HepG2 (cell line): ENCODE data around the gene CACTIN. TPM values are rescaled to one million over a fixed set of nuclear protein-coding genes. Genes with fewer than 3 reads are reported as not detected.

Experiments
- ADNP ChIP-seq: sonication (generic); formaldehyde crosslinking; IDR thresholded peaks from 2 replicates; pipeline ENCODE4 v1.4.0; 2020; ENCODE audit warnings: missing genetic modification reagents
- SCMH1 ChIP-seq: sonication (generic); formaldehyde crosslinking; IDR thresholded peaks from 2 replicates; pipeline ENCODE4 v1.9.0; 2021; ENCODE audit warnings: missing genetic modification reagents, mild to moderate bottlenecking, borderline replicate concordance
- SMARCC2 ChIP-seq: fragments of 450-650 bp; IDR thresholded peaks from 2 replicates; pipeline ENCODE4 v1.6.1; 2017; ENCODE audit warnings: antibody characterized with exemption, mild to moderate bottlenecking
- SOX6 ChIP-seq, 2 experiments: fragments of 450-650 bp in 1 of 2; sonication (generic) in 1 of 2; formaldehyde crosslinking in 1 of 2; IDR thresholded peaks; 2 replicates each; pipeline versions ENCODE4 v1.4.0 to v1.6.1; 2017 to 2020; ENCODE audit warnings: antibody characterized with exemption in 1 of 2, mild to moderate bottlenecking in 1 of 2, missing genetic modification reagents in 1 of 2
- SP1 ChIP-seq, 2 experiments: fragments of 450-650 bp in 1 of 2; sonication (generic) in 1 of 2; formaldehyde crosslinking in 1 of 2; IDR thresholded peaks; 2 replicates each; pipeline versions ENCODE4 v1.4.0 to v1.6.1; 2016 to 2020; ENCODE audit warnings: missing genetic modification reagents in 1 of 2
- TSC22D2 ChIP-seq: sonication (generic); formaldehyde crosslinking; IDR thresholded peaks from 2 replicates; pipeline ENCODE4 v1.5.1; 2020; ENCODE audit warnings: missing genetic modification reagents, mild to moderate bottlenecking, borderline replicate concordance
- YEATS2 ChIP-seq: sonication (generic); formaldehyde crosslinking; IDR thresholded peaks from 2 replicates; pipeline ENCODE4 v1.4.0; 2020; ENCODE audit warnings: missing genetic modification reagents, borderline replicate concordance
- ZNF326 ChIP-seq: sonication (generic); formaldehyde crosslinking; IDR thresholded peaks from 2 replicates; pipeline ENCODE4 v1.4.0; 2020; ENCODE audit warnings: missing genetic modification reagents, borderline replicate concordance
- polyA plus RNA-seq, 8 experiments: library from polyadenylated mRNA; depleted of rRNA in 3 of 8; stranded (reverse) in 7 of 8; unstranded in 1 of 8; fragments of >200 nt; fragmentation: Illumina TruSeq in 4 of 8; extraction: Trizol in 4 of 8; gene quantifications; 2 replicates each; pipeline versions ENCODE4 v1.2.1 to v1.2.3, GENCODE V29; 2011 to 2016; ENCODE audit warnings: low read depth in 4 of 8, missing spikeins in 1 of 8, mixed read lengths in 1 of 8; ENCODE audit not compliant: insufficient read depth in 1 of 8
- total RNA-seq, 5 experiments: library from RNA; depleted of rRNA; stranded (reverse); fragments of >200 nt; fragmentation: Illumina TruSeq; extraction: Trizol; gene quantifications; 2 replicates each; pipeline ENCODE4 v1.2.3, GENCODE V29; 2016; ENCODE audit warnings: low read depth in 1 of 5
- TF ChIP-seq, protein P1 (sequence below): sonication (generic); formaldehyde crosslinking; IDR thresholded peaks from 2 replicates; pipeline ENCODE4 v1.4.0; 2020; ENCODE audit warnings: missing genetic modification reagents, mild to moderate bottlenecking, borderline replicate concordance
- TF ChIP-seq, protein P2 (sequence below): IDR thresholded peaks from 2 replicates; pipeline ENCODE4 v1.6.1; 2012; ENCODE audit warnings: low read length, improper control_type of control experiment
- TF ChIP-seq, protein P3 (sequence below): sonication (generic); formaldehyde crosslinking; IDR thresholded peaks from 2 replicates; pipeline ENCODE4 v1.4.0; 2020; ENCODE audit warnings: missing genetic modification reagents

CACTIN gene
- total and polyA plus RNA-seq, 2 of the 13 experiments (the other 11 are each of a cell fraction or from before 2014, with no cell fraction given) = 10.0 to 16.6 TPM

DNA sequence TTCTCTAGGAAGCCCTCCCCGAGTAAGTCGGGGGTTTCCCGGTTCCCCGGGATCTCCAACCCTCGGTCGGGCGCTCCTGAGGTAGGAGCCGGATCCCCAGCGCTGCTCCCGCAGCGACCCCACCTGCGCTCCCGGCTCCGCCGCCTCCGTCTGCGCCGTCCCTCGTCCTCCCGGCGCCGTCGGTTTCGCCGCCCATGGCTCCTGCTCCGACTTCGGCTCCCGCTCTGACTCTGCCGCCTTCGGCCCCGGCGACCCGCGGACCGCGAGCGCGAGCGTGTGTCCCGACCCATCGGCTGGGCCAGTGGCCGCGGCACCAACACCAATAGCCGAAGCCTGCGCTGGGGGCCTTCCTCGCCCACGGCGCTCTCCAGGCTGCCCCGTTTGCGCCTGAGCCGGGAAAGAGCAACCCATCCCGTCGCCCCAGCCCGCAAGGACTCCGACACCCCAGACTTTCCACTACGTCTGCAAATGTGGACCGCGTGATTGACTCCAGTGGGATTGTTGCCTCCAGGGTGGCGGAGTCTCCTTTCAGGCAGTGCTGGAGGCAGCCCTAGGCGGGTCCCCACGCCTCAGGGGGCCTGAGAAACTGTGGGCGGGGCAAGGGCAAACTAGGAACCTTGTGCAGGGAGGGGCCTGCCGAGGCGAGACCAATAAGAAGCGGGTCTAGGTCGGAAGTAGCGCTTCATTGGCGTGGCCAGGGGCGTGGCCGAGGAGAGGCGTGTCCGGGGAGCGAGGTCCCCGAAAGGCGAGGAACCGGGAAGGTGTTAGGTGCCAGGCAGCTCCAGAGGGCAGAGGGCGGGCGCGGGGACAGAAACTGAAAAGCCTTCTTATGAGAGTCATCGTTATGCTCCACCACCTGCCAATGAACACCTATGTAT lies at the start of gene CACTIN (continued):
- TF ChIP-seq, protein P1, sequence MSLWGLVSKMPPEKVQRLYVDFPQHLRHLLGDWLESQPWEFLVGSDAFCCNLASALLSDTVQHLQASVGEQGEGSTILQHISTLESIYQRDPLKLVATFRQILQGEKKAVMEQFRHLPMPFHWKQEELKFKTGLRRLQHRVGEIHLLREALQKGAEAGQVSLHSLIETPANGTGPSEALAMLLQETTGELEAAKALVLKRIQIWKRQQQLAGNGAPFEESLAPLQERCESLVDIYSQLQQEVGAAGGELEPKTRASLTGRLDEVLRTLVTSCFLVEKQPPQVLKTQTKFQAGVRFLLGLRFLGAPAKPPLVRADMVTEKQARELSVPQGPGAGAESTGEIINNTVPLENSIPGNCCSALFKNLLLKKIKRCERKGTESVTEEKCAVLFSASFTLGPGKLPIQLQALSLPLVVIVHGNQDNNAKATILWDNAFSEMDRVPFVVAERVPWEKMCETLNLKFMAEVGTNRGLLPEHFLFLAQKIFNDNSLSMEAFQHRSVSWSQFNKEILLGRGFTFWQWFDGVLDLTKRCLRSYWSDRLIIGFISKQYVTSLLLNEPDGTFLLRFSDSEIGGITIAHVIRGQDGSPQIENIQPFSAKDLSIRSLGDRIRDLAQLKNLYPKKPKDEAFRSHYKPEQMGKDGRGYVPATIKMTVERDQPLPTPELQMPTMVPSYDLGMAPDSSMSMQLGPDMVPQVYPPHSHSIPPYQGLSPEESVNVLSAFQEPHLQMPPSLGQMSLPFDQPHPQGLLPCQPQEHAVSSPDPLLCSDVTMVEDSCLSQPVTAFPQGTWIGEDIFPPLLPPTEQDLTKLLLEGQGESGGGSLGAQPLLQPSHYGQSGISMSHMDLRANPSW (CRISPR knock-in tag) = no peak
- no peak for TF ChIP-seq SOX6 (IDR thresholded peaks at IDR 0.05)
- TF ChIP-seq SOX6 (CRISPR knock-in tag; IDR thresholded peaks at IDR 0.05) = peak; percentile 60; the same call in 1 of the 2 replicates
- TF ChIP-seq SP1 (IDR thresholded peaks at IDR 0.05) = peak; percentile 75; the same call in 1 of the 2 replicates
- peak; percentile 94 for TF ChIP-seq SP1 (CRISPR knock-in tag; IDR thresholded peaks at IDR 0.05)
- no peak for TF ChIP-seq ZNF326 (CRISPR knock-in tag)
- TF ChIP-seq, protein P2, sequence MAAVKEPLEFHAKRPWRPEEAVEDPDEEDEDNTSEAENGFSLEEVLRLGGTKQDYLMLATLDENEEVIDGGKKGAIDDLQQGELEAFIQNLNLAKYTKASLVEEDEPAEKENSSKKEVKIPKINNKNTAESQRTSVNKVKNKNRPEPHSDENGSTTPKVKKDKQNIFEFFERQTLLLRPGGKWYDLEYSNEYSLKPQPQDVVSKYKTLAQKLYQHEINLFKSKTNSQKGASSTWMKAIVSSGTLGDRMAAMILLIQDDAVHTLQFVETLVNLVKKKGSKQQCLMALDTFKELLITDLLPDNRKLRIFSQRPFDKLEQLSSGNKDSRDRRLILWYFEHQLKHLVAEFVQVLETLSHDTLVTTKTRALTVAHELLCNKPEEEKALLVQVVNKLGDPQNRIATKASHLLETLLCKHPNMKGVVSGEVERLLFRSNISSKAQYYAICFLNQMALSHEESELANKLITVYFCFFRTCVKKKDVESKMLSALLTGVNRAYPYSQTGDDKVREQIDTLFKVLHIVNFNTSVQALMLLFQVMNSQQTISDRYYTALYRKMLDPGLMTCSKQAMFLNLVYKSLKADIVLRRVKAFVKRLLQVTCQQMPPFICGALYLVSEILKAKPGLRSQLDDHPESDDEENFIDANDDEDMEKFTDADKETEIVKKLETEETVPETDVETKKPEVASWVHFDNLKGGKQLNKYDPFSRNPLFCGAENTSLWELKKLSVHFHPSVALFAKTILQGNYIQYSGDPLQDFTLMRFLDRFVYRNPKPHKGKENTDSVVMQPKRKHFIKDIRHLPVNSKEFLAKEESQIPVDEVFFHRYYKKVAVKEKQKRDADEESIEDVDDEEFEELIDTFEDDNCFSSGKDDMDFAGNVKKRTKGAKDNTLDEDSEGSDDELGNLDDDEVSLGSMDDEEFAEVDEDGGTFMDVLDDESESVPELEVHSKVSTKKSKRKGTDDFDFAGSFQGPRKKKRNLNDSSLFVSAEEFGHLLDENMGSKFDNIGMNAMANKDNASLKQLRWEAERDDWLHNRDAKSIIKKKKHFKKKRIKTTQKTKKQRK = no peak
- no peak for TF ChIP-seq SMARCC2
- TF ChIP-seq SCMH1 (CRISPR knock-in tag) = no peak
- no peak for TF ChIP-seq ADNP (CRISPR knock-in tag)
- TF ChIP-seq TSC22D2 = peak; percentile 89; the same call in 1 of the 2 replicates
- TF ChIP-seq, protein P3, sequence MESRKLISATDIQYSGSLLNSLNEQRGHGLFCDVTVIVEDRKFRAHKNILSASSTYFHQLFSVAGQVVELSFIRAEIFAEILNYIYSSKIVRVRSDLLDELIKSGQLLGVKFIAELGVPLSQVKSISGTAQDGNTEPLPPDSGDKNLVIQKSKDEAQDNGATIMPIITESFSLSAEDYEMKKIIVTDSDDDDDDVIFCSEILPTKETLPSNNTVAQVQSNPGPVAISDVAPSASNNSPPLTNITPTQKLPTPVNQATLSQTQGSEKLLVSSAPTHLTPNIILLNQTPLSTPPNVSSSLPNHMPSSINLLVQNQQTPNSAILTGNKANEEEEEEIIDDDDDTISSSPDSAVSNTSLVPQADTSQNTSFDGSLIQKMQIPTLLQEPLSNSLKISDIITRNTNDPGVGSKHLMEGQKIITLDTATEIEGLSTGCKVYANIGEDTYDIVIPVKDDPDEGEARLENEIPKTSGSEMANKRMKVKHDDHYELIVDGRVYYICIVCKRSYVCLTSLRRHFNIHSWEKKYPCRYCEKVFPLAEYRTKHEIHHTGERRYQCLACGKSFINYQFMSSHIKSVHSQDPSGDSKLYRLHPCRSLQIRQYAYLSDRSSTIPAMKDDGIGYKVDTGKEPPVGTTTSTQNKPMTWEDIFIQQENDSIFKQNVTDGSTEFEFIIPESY (CRISPR knock-in tag) = peak; percentile 62
- peak; percentile 99 for TF ChIP-seq YEATS2 (CRISPR knock-in tag)
